ENCODE measurements around the gene ISYNA1. TPM values are rescaled to one million over a fixed set of nuclear protein-coding genes. Genes with fewer than 3 reads are reported as not detected.

Gene ISYNA1
- total and polyA plus RNA-seq, 2 of the 13 experiments (the other 11 are each of a cell fraction or from before 2014, with no cell fraction given) = 29.6 to 48.5 TPM

DNA sequence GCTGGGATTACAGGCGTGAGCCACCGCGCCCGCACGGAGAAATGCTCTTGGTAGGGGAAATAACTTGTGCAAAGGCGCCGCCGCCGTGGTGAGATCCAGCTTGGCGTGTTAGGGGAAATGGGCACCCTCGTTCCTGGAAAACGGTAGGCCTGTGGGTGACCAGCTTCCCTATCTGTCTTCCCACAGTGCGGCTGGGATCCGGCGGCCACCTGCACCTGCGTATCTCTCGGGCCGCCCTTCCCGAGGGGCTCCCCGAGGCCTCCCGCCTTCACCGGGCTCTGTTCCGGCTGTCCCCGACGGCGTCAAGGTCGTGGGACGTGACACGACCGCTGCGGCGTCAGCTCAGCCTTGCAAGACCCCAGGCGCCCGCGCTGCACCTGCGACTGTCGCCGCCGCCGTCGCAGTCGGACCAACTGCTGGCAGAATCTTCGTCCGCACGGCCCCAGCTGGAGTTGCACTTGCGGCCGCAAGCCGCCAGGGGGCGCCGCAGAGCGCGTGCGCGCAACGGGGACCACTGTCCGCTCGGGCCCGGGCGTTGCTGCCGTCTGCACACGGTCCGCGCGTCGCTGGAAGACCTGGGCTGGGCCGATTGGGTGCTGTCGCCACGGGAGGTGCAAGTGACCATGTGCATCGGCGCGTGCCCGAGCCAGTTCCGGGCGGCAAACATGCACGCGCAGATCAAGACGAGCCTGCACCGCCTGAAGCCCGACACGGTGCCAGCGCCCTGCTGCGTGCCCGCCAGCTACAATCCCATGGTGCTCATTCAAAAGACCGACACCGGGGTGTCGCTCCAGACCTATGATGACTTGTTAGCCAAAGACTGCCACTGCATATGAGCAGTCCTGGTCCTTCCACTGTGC lies 49.6 kb downstream of the ISYNA1 start (continued):
- TF ChIP-seq CENPT (CRISPR knock-in tag; IDR thresholded peaks at IDR 0.05; ENCODE audit: low read depth) (no peak), POGZ (CRISPR knock-in tag; IDR thresholded peaks at IDR 0.05) (0 out of 2 replicates have a peak, but pooled peaks have one; percentile 48), ZNF382 (CRISPR knock-in tag; IDR thresholded peaks at IDR 0.05; ENCODE audit: borderline replicate concordance) (no peak), NFYC (CRISPR knock-in tag; IDR thresholded peaks at IDR 0.05) (no peak), FOSL1 (CRISPR knock-in tag; IDR thresholded peaks at IDR 0.05; ENCODE audit: borderline replicate concordance) (peak; percentile 21; the same call in 1 of the 2 replicates), ZNF674 (CRISPR knock-in tag; IDR thresholded peaks at IDR 0.05; ENCODE audit: low read depth) (no peak), ZFP82 (CRISPR knock-in tag; IDR thresholded peaks at IDR 0.05; ENCODE audit: borderline replicate concordance) (0 out of 2 replicates have a peak, but pooled peaks have one; percentile 45), EZH2 (conservative IDR thresholded peaks at IDR 0.05; ENCODE audit: low read depth, low read length) (no peak), ZBTB4 (CRISPR knock-in tag; IDR thresholded peaks at IDR 0.05; ENCODE audit: borderline replicate concordance) (peak; percentile 80; the same call in 1 of the 2 replicates), SRSF4 (IDR thresholded peaks at IDR 0.05; ENCODE audit: low read depth, low read length, poor library complexity, severe bottlenecking) (peak; percentile 99), ZKSCAN8 (CRISPR knock-in tag; IDR thresholded peaks at IDR 0.05; ENCODE audit: borderline replicate concordance) (peak; percentile 64), MYPOP (CRISPR knock-in tag; IDR thresholded peaks at IDR 0.05) (peak; percentile 80), ZBTB42 (CRISPR knock-in tag; IDR thresholded peaks at IDR 0.05) (no peak), PCBP2 (optimal IDR thresholded peaks at IDR 0.05; ENCODE audit: low read depth, low read length, poor library complexity, severe bottlenecking) (no peak), PAXIP1 (CRISPR knock-in tag; conservative IDR thresholded peaks at IDR 0.05) (peak; percentile 48), ZNF18 (CRISPR knock-in tag; IDR thresholded peaks at IDR 0.05; ENCODE audit: insufficient replicate concordance) (peak; percentile 62)
